HEK293T (cell line): ENCODE measurements around the gene ZNF483.

Experiments
- CTCF ChIA-PET: fragments of 350-600 bp; formaldehyde crosslinking; extraction: SDS; loops from one replicate; lab custom pipeline; 2021; ENCODE audit warnings: antibody characterized with exemption, inconsistent platforms; lab: Yijun Ruan, JAX
- POLR2A ChIA-PET: fragments of 350-600 bp; formaldehyde crosslinking; extraction: SDS; loops from one replicate; lab custom pipeline; 2020; ENCODE audit warnings: antibody characterized with exemption, inconsistent platforms; lab: Yijun Ruan, JAX
- DNase-seq: peaks from one replicate; pipeline ENCODE4 v3.0.0; 2012; ENCODE audit warnings: mixed read lengths; ENCODE audit errors: extremely low spot score
- ARNT ChIP-seq: fragments of 450-650 bp; IDR thresholded peaks from 2 replicates; pipeline ENCODE4 v1.6.1; 2017; ENCODE audit warnings: mild to moderate bottlenecking
- BHLHE40 ChIP-seq: fragments of 450-650 bp; IDR thresholded peaks from 2 replicates; pipeline ENCODE4 v1.6.1; 2016; ENCODE audit warnings: mild to moderate bottlenecking, moderate library complexity, borderline replicate concordance
- CTBP1 ChIP-seq: fragments of 450-650 bp; IDR thresholded peaks from 2 replicates; pipeline ENCODE4 v1.6.1; 2016; ENCODE audit warnings: borderline replicate concordance
- ELF4 ChIP-seq: fragments of 450-650 bp; IDR thresholded peaks from 2 replicates; pipeline ENCODE4 v1.6.1; 2017; ENCODE audit warnings: antibody characterized with exemption
- FOXA1 ChIP-seq: fragments of 450-650 bp; IDR thresholded peaks from 2 replicates; pipeline ENCODE4 v1.6.1; 2016; ENCODE audit warnings: mild to moderate bottlenecking
- FOXK2 ChIP-seq: fragments of 450-650 bp; IDR thresholded peaks from 2 replicates; pipeline ENCODE4 v1.6.1; 2016; ENCODE audit warnings: mild to moderate bottlenecking
- FOXM1 ChIP-seq: fragments of 450-650 bp; IDR thresholded peaks from 2 replicates; pipeline ENCODE4 v1.6.1; 2017; ENCODE audit warnings: mild to moderate bottlenecking, borderline replicate concordance
- HDGF ChIP-seq: fragments of 450-650 bp; IDR thresholded peaks from 2 replicates; pipeline ENCODE4 v1.6.1; 2017; ENCODE audit warnings: antibody characterized with exemption, borderline replicate concordance
- L3MBTL2 ChIP-seq: fragments of 450-650 bp; conservative IDR thresholded peaks from 2 replicates; pipeline ENCODE4 v1.6.1; 2016; ENCODE audit warnings: mild to moderate bottlenecking
- LEF1 ChIP-seq: fragments of 450-650 bp; IDR thresholded peaks from 2 replicates; pipeline ENCODE4 v1.6.1; 2017; ENCODE audit warnings: mild to moderate bottlenecking, borderline replicate concordance
- NFRKB ChIP-seq: fragments of 450-650 bp; IDR thresholded peaks from 2 replicates; pipeline ENCODE4 v1.6.1; 2016; ENCODE audit warnings: mild to moderate bottlenecking, moderate library complexity
- SP1 ChIP-seq: fragments of 450-650 bp; IDR thresholded peaks from 2 replicates; pipeline ENCODE4 v1.6.1; 2017
- SUZ12 ChIP-seq: fragments of 450-650 bp; IDR thresholded peaks from 2 replicates; pipeline ENCODE4 v1.6.1; 2016; ENCODE audit warnings: mild to moderate bottlenecking
- TARDBP ChIP-seq: fragments of 450-650 bp; IDR thresholded peaks from 2 replicates; pipeline ENCODE4 v1.6.1; 2016
- ZNF384 ChIP-seq: fragments of 450-650 bp; IDR thresholded peaks from 2 replicates; pipeline ENCODE4 v1.6.1; 2016
- TF ChIP-seq, protein P1 (sequence below): fragments of 450-650 bp; IDR thresholded peaks from 2 replicates; pipeline ENCODE4 v1.6.1; 2016

The ZNF483 gene

DNA sequence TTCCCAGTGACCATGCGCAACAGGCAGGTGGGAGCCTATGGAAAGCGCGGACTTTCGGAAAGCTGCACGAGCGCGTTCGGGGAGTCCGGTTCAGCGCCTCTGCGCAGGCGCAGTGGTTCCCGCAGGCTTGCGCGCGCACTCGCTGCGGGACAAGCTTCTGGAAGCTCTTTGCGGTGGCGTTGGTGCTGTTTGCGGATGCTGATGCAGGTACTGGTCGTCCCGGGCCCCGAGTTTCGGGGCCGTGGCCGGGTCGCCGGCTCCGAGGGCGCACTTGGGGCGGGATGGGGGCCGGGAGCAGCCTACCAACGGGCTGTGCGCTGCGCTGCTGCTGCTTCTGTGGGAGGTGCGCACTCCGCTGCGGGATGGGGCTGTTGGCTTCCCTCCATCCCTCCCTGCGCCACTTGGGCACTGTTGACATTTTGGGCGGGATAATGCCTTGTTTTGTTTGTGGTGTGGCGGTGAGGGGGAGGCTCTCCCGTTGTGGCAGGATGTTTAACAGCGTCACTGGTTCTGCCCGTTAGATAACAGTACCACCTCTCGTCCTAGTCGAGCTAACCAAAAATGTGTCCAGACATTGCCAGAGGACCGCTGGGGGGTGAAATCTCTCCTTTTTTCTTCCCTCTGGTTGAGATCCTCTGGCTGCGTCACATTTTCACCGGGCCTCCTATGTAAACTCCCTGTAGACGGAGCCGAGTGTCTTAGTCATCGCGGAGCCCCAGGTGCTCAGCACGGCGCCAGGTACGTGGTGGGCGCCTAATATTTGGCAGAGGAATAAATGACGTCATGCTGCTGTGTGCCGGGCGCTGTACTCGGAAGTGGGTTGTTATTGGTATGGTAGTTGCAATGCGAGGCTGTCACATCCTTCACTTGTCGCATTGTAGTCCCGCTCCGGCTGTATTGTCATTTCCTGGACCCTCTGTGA, at the start of gene ZNF483:
Gene ZNF483, plus strand, starts transcription at position 124 of the 922 bp plus-strand sequence. CDS start 2,217 bp downstream, outside the sequence.
- POLR2A ChIA-PET, result interaction anchor here (0.6 to 1.8 kb wide), 9 partner anchors 8 to 48 kb away, joined by 3 to 8 read pairs (median 4); no protein-coding TSS in a partner anchor
- CTCF ChIA-PET, result interaction anchor here (0.7 to 1.3 kb wide), 2 partner anchors 13 to 61 kb away, joined by 3 read pairs; no protein-coding TSS in a partner anchor
- TF ChIP-seq FOXM1 (no peak), FOXK2 (no peak), NFRKB (no peak), LEF1 (no peak), TARDBP (no peak), L3MBTL2 (no peak), SUZ12 (no peak), ELF4 (no peak), FOXA1 (no peak), SP1 (no peak), HDGF (no peak)
- TF ChIP-seq, protein P1, sequence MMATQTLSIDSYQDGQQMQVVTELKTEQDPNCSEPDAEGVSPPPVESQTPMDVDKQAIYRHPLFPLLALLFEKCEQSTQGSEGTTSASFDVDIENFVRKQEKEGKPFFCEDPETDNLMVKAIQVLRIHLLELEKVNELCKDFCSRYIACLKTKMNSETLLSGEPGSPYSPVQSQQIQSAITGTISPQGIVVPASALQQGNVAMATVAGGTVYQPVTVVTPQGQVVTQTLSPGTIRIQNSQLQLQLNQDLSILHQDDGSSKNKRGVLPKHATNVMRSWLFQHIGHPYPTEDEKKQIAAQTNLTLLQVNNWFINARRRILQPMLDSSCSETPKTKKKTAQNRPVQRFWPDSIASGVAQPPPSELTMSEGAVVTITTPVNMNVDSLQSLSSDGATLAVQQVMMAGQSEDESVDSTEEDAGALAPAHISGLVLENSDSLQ, result no peak
- peak; percentile 66 for DNase-seq

DNA sequence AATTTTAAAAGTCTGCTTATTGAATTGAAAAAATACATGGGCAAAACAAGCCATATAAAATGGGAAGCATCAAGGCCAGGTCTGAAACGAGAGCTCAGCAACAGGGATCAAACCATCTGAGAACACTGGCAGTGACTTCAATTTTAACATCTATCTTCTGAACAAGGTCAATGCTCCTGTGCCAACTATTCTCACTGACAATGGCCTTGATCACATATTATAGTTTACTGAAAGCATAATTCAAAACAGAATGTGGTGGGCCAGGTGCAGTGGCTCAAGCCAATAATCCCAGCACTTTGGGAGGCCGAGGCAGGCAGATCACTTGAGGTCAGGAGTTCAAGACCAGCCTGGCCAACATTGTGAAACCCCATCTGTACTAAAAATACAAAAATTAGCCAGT, 49.8 kb upstream of the ZNF483 start:
- ChIA-PET CTCF (interaction anchor here (0.6 kb wide), 1 partner anchor 105 kb away, joined by 3 read pairs; no protein-coding TSS in a partner anchor), POLR2A (interaction anchor here (1.4 kb wide), 1 partner anchor 8 kb away, joined by 5 read pairs; the partner anchor contains the start of gene ECPAS)
- no peak for DNase-seq
- TF ChIP-seq TARDBP (no peak), L3MBTL2 (no peak)

DNA sequence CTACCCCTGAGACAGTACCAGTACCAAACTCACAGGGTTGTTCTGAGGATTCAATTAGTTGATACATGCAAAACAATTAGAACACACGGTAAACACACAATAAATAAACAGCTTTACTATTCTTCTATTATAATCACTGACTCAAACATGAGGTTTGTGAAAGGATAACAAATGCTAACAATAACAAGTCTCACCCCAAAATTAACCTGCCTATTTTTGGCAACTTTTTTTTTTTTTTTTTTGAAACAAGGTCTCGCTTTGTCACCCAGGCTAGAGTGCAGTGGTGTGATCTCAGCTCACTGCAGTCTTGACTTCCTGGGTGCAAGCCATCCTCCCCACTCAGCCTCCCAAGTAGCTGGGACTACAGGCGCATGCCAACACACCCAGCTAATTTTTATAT, 47.3 kb upstream of the ZNF483 start:
- TF ChIP-seq TARDBP, result no peak
- TF ChIP-seq SUZ12, result no peak
- TF ChIP-seq LEF1, result no peak
- TF ChIP-seq BHLHE40, result no peak
- no peak for TF ChIP-seq ARNT
- TF ChIP-seq SP1, result no peak
- TF ChIP-seq, protein P1, result no peak
- TF ChIP-seq NFRKB, result no peak
- TF ChIP-seq FOXK2, result no peak
- TF ChIP-seq L3MBTL2, result no peak
- TF ChIP-seq ZNF384, result no peak
- TF ChIP-seq ELF4, result no peak
- no peak for TF ChIP-seq HDGF
- no peak for TF ChIP-seq CTBP1
- TF ChIP-seq FOXM1, result no peak
- TF ChIP-seq FOXA1, result no peak
- DNase-seq, result no peak
- ChIA-PET POLR2A (interaction anchor here (1.8 kb wide), 1 partner anchor 47 kb away, joined by 5 read pairs; the partner anchor contains the start of gene ZNF483), CTCF (interaction anchor here (0.6 kb wide), 1 partner anchor 1076 kb away, joined by 8 read pairs; no protein-coding TSS in a partner anchor)

DNA sequence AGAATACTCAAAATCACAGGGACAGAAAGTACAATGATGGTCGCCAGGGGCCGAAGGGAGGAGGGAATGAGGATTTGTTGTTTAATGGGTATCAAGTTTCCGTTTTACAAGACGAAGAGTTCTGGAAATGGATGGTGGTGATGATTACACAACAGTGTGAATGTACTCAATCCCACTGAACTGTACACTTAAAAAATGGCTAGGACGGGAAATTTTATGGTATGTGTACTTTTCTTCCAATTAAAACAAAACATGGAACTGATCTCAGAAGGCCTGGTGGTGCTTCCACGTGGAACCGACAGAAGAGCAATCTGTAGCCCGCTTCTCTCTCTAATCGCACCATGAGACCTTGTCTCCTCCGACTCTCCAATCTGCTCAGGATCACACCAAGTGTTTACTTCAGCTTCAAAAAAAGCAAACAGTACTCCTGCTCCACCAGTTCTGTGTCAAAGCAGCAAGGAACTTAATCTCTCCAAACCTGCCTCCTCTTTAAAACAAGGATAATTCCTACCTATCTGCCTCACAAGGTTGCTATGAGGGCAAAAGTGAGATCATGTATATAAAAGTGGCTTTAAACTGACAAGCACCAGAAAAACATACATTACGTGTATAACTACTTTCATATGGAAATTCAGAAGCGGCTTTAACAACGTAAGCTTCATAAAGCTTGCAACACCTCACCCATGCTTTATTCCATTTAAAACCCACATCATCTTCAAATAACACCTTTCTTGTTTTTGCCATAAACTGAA, 42.9 kb upstream of the ZNF483 start:
- CTCF ChIA-PET, result no interaction called here
- POLR2A ChIA-PET, result interaction anchor here (0.9 to 1.8 kb wide), 8 partner anchors 7 to 180 kb away, joined by 3 to 6 read pairs (median 4); partner anchors contain the start of gene ZNF483
- peak; percentile 41 for DNase-seq
- TF ChIP-seq ARNT (no peak), CTBP1 (peak; percentile 71)
- TF ChIP-seq, protein P1, result peak; percentile 7; the same call in 1 of the 2 replicates

DNA sequence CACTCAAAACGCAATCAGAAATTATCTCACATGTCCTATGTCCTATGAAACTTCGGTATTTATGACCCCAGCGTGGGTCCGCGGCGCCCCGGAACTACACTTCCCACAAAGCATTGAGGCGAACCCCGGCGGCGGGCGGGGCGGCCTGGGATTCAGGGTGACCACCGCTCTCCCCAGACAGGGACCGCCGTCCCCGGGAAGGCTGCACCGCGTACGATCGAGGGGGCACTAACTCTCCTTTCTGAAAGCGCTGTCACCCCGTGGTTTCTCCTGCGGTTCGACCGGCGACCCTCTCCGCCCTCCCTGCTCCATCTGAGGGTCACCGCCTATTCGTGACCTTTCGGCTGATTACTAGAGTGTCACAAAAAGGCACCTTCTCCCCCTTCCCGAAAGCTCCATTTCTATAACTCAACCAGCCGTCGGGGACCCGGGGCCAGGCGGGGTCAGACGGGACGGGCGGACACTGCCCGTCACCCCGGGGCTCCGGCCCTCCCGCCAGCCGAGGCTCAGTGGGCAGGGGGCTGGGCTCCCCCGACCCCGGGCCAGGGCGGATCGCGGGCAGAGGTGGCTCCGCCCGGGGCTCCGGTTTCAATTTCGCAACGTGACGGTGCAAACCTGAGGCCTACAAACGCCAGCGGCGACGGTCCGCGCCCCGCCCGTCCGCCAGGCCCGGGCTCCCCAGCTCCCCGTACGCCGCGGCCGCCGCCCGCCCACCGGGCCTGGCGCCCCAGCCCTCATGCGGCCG, 42.1 kb upstream of the ZNF483 start:
- CTCF ChIA-PET, result no interaction called here
- peak; percentile 60 for DNase-seq
- POLR2A ChIA-PET, result interaction anchor here (0.7 to 1.8 kb wide), 11 partner anchors 8 to 179 kb away, joined by 3 to 6 read pairs (median 3); partner anchors contain the start of gene ZNF483
- TF ChIP-seq ARNT (no peak), L3MBTL2 (no peak), CTBP1 (no peak)
